OCI-LY1 (cell line): ENCODE data around the gene NISCH.
A peak's percentile ranks its signal among the peaks of the same experiment; 100 is the strongest.

Experiments
- H2AFZ ChIP-seq: fragments of 200-600 bp; sonication (generic), shearing (Covaris generic); 2 replicates; pipeline ENCODE4 v1.6.0; 2014; ENCODE audit warnings: antibody characterized with exemption, mild to moderate bottlenecking, low read length
- H3F3A ChIP-seq: fragments of 200-600 bp; sonication (generic), shearing (Covaris generic); 2 replicates; pipeline ENCODE4 v1.6.0; 2014; ENCODE audit warnings: mild to moderate bottlenecking, antibody characterized with exemption, low read length, moderate library complexity; ENCODE audit not compliant: insufficient read depth
- H3K27ac ChIP-seq: fragments of 200-600 bp; sonication (generic); 2 replicates; pipeline ENCODE4 v1.5.1; 2014; ENCODE audit warnings: low read length, mixed run types, mild to moderate bottlenecking, low read depth; ENCODE audit not compliant: poor library complexity, severe bottlenecking
- H3K27me3 ChIP-seq: fragments of 200-600 bp; sonication (generic); 2 replicates; pipeline ENCODE4 v1.6.0; 2014; ENCODE audit warnings: antibody characterized with exemption, mild to moderate bottlenecking, low read length, moderate library complexity; ENCODE audit not compliant: insufficient read depth
- H3K36me3 ChIP-seq: fragments of 200-600 bp; sonication (generic); 2 replicates; pipeline ENCODE4 v1.6.1; 2014; ENCODE audit warnings: mild to moderate bottlenecking, antibody characterized with exemption, low read length, moderate library complexity, mixed read lengths; ENCODE audit not compliant: insufficient read depth
- H3K4me1 ChIP-seq: fragments of 200-600 bp; sonication (generic); 2 replicates; pipeline ENCODE4 v1.5.1; 2014; ENCODE audit warnings: mild to moderate bottlenecking, low read length, moderate library complexity; ENCODE audit not compliant: insufficient read depth, severe bottlenecking
- H3K4me2 ChIP-seq: fragments of 200-600 bp; sonication (generic), shearing (Covaris generic); 2 replicates; pipeline ENCODE4 v1.6.1; 2014; ENCODE audit warnings: low read length
- H3K4me3 ChIP-seq: fragments of 200-600 bp; sonication (generic); 2 replicates; pipeline ENCODE4 v1.5.1; 2014; ENCODE audit warnings: low read length, low read depth, mild to moderate bottlenecking, mixed read lengths; ENCODE audit not compliant: poor library complexity, severe bottlenecking
- H3K79me2 ChIP-seq: fragments of 200-600 bp; shearing (Covaris generic); 2 replicates; pipeline ENCODE4 v1.6.1; 2016; ENCODE audit warnings: mixed run types, low read length, mixed read lengths; ENCODE audit not compliant: insufficient read depth
- H3K9ac ChIP-seq: fragments of 200-600 bp; sonication (generic), shearing (Covaris generic); 2 replicates; pipeline ENCODE4 v1.6.1; 2014; ENCODE audit warnings: mild to moderate bottlenecking, low read length, mixed read lengths
- H3K9me2 ChIP-seq: fragments of 200-600 bp; sonication (generic), shearing (Covaris generic); 2 replicates; pipeline ENCODE4 v1.6.1; 2014; ENCODE audit warnings: low read depth, mild to moderate bottlenecking, low read length, mixed read lengths
- H3K9me3 ChIP-seq: fragments of 200-600 bp; shearing (Covaris generic); 2 replicates; pipeline ENCODE4 v1.6.1; 2014; ENCODE audit warnings: low read length, mixed read lengths
- H4K20me1 ChIP-seq: fragments of 200-600 bp; sonication (generic), shearing (Covaris generic); 2 replicates; pipeline ENCODE4 v1.6.0; 2016; ENCODE audit warnings: mild to moderate bottlenecking, low read length; ENCODE audit not compliant: insufficient read depth
- CTCF ChIP-seq: fragments of 200-600 bp; sonication (generic), shearing (Covaris generic); IDR thresholded peaks from 2 replicates; pipeline ENCODE4 v1.5.1; 2017; ENCODE audit warnings: mild to moderate bottlenecking, antibody characterized with exemption, low read length, moderate library complexity, mixed read lengths
- EZH2 ChIP-seq: fragments of 200-600 bp; sonication (generic), shearing (Covaris generic); IDR thresholded peaks from 2 replicates; pipeline ENCODE4 v1.8.0; 2017; ENCODE audit warnings: borderline replicate concordance, mixed run types, mild to moderate bottlenecking, antibody characterized with exemption, low read length, moderate library complexity, mixed read lengths

NISCH gene

DNA sequence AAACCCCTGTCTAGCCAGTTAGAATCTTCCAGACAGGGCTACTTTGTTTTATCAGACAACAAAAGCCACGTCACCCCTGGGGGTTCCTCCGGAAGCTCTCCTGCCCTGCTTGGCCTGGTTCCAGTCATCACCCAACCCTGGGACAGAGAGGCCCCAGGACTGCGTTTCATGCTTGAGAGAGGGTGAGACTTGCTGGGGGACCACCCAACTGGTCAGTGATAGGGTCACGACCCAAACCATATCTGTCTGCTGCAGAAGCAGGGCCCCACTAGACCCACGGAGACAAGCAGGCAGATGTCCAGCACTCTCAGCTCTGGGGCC is 77.1 kb downstream of the NISCH start:
- Histone ChIP-seq H3K27ac (peak overlapping the region; percentile 14), H3K4me3 (peak overlapping the region; percentile 85), H2AFZ (no peak overlapping the region), H3K79me2 (peaks cover 10% of the 10 kb centered on the region), H3K9me2 (no peaks in the 10 kb centered on the region), H3K9me3 (no peaks in the 10 kb centered on the region), H3K36me3 (peaks cover 18% of the 10 kb centered on the region), H4K20me1 (no peaks in the 10 kb centered on the region), H3K4me2 (peak overlapping the region; percentile 87), H3K9ac (peak overlapping the region; percentile 84), H3K27me3 (no peaks in the 10 kb centered on the region), H3F3A (peaks cover 11% of the 10 kb centered on the region), H3K4me1 (peaks cover 45% of the 10 kb centered on the region)
- TF ChIP-seq CTCF (no peak), EZH2 (no peak)

DNA sequence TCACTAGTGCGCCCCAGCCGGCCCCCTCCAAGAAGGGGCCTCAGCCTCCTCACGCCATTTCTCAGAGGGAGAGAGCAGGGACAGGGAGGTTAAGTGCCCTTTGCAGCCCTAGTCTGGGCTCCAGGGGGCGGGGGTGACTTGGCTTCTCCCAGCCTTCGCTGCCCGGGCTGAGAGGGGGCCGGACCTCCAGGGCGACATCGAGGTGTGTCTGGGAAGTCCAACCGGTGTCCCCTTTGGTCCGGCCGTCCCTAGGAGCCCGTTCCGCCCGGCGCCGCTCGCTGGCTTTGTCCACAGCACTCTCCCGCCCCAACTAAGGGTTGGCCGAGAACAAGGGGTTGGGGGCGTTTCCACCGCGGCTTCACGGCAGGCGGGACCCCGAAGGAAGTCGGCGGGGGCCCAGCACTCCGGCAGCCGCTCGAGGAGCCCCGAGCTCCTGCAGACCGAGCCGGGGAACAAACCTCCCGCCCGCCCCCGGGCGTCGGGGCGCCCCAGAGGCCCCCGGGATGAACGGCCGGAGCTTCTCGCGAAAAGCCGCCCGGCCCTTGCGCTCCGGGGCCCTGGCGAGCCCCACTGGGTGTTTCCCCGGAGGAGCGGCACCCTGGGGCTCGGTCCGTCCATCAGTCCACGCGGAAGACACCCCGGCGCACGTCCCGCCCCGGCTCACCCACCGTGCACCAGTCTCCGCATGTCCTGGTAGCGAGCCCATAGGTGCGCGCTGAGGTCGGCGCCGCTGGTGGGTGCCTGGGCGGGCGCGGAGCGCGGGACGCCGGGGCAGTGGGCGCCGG is 77.6 kb downstream of the NISCH start:
- H3K4me2 ChIP-seq, result peak overlapping the region; percentile 87
- H3K9ac ChIP-seq, result peak overlapping the region; percentile 84
- H3K27me3 ChIP-seq, result no peaks in the 10 kb centered on the region
- peaks cover 50% of the 10 kb centered on the region for H3K4me1 ChIP-seq
- H3K9me2 ChIP-seq, result no peaks in the 10 kb centered on the region
- H3K4me3 ChIP-seq, result peak overlapping the region; percentile 85
- no peak overlapping the region for H2AFZ ChIP-seq
- no peaks in the 10 kb centered on the region for H4K20me1 ChIP-seq
- TF ChIP-seq EZH2, result no peak
- TF ChIP-seq CTCF, result no peak
- H3K79me2 ChIP-seq, result peaks cover 14% of the 10 kb centered on the region
- no peaks in the 10 kb centered on the region for H3K9me3 ChIP-seq
- H3F3A ChIP-seq, result peaks cover 11% of the 10 kb centered on the region
- peaks cover 12% of the 10 kb centered on the region for H3K36me3 ChIP-seq
- H3K27ac ChIP-seq, result peak overlapping the region; percentile 14

DNA sequence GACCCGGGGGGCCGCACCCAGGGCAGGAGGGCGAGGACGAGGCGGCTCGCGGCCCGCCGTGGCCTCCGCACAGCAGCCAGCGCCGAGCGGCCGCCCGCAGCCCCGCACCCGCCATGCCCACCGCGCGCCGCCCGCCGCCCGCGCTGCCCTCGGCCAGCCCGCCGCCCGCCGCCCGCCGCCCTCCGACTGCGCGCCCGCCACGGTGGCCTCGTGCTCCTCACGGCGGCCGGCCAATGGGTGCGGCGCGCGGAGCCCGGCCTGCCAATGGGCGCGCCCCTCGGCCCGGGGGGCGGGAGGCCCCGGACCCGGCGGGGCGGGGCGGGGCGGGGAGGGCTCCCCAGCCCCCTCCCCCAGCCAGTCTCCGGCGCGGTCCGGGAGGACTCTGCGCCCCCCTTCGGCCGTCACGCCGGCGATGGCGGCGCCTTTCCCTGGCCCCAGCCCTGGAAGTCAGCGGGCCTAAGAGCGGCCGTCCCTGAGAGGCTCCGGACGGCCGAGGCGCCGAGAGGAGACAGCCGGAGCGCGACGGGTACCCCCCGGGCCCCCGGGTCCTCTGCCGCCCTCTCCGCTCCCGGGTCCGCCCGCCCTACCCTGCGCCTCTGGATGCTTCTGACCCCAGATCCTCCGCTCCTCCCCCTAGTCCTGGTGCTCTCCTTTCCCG is 78.3 kb downstream of the NISCH start, which contains the start of gene NT5DC2:
TSS of gene NT5DC2 (minus strand) at position 235 of the 658 bp plus-strand sequence. CDS start at position 115, 120 bp downstream.
- peaks cover 52% of the 10 kb centered on the region for H3K4me1 ChIP-seq
- H4K20me1 ChIP-seq, result no peaks in the 10 kb centered on the region
- peaks cover 16% of the 10 kb centered on the region for H3K79me2 ChIP-seq
- peaks cover 5% of the 10 kb centered on the region; the same call in 1 of the 2 replicates for H3K36me3 ChIP-seq
- peak within 1 kb of the TSS; percentile 81 for H3K27ac ChIP-seq
- no peak within 1 kb of the TSS for H2AFZ ChIP-seq
- peak within 1 kb of the TSS; percentile 89 for H3K4me2 ChIP-seq
- no peak for TF ChIP-seq EZH2
- no peak for TF ChIP-seq CTCF
- peaks cover 11% of the 10 kb centered on the region for H3F3A ChIP-seq
- no peaks in the 10 kb centered on the region for H3K9me2 ChIP-seq
- H3K4me3 ChIP-seq, result peak within 1 kb of the TSS; percentile 85
- H3K27me3 ChIP-seq, result no peaks in the 10 kb centered on the region
- no peaks in the 10 kb centered on the region for H3K9me3 ChIP-seq
- peak within 1 kb of the TSS; percentile 84 for H3K9ac ChIP-seq
